Measurements from ENCODE around the gene PPM1D.
"Not testable (repeated sequence)": the region's sequence is repeated elsewhere in the genome, so short reads cannot be mapped to it uniquely, and the experiment has no call there.

The PPM1D gene

DNA sequence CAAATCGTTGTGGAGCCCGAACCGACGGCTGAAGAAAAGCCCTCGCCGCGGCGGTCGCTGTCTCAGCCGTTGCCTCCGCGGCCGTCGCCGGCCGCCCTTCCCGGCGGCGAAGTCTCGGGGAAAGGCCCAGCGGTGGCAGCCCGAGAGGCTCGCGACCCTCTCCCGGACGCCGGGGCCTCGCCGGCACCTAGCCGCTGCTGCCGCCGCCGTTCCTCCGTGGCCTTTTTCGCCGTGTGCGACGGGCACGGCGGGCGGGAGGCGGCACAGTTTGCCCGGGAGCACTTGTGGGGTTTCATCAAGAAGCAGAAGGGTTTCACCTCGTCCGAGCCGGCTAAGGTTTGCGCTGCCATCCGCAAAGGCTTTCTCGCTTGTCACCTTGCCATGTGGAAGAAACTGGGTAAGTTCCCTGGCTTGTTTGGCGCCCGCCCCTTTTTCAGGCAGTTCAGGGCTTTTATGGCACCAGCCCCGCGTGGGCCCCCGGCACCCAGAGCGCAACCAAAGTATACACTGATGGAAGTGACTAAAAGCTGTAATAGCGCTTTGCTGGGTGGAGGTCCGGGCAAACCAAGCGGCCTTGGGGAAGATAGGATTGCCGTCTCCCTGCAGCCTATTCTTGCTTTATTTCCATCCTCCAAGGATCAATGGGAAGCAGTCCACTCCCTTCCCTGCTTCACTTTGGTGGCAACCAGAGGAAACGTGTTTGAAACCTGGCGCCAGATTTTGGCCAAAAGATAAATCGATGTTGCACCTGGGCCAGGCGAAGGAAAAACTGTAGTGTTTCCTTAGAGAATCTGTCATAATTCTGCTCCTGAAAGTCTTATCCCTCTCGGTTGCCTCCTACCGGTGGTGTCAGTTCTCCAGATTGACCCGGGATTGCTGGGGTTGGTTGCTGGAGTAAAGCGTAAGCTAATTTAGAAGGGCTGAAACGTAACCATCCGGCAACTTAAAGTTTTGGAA lies 775 bp downstream of the PPM1D start:
- TF ChIP-seq, protein P1, sequence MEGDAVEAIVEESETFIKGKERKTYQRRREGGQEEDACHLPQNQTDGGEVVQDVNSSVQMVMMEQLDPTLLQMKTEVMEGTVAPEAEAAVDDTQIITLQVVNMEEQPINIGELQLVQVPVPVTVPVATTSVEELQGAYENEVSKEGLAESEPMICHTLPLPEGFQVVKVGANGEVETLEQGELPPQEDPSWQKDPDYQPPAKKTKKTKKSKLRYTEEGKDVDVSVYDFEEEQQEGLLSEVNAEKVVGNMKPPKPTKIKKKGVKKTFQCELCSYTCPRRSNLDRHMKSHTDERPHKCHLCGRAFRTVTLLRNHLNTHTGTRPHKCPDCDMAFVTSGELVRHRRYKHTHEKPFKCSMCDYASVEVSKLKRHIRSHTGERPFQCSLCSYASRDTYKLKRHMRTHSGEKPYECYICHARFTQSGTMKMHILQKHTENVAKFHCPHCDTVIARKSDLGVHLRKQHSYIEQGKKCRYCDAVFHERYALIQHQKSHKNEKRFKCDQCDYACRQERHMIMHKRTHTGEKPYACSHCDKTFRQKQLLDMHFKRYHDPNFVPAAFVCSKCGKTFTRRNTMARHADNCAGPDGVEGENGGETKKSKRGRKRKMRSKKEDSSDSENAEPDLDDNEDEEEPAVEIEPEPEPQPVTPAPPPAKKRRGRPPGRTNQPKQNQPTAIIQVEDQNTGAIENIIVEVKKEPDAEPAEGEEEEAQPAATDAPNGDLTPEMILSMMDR (IDR thresholded peaks at IDR 0.05; ENCODE audit: low read depth, low read length), result peak; percentile 89
- H3K4me3 ChIP-seq (ENCODE audit: low read depth, low read length), result peak overlapping the region; percentile 91
- peak; percentile 88 for DNase-seq (ENCODE audit: low read depth, low spot score)
- in situ Hi-C loops (cut with HindIII; ENCODE audit: low sequenced_read_pairs), result no loop called here

DNA sequence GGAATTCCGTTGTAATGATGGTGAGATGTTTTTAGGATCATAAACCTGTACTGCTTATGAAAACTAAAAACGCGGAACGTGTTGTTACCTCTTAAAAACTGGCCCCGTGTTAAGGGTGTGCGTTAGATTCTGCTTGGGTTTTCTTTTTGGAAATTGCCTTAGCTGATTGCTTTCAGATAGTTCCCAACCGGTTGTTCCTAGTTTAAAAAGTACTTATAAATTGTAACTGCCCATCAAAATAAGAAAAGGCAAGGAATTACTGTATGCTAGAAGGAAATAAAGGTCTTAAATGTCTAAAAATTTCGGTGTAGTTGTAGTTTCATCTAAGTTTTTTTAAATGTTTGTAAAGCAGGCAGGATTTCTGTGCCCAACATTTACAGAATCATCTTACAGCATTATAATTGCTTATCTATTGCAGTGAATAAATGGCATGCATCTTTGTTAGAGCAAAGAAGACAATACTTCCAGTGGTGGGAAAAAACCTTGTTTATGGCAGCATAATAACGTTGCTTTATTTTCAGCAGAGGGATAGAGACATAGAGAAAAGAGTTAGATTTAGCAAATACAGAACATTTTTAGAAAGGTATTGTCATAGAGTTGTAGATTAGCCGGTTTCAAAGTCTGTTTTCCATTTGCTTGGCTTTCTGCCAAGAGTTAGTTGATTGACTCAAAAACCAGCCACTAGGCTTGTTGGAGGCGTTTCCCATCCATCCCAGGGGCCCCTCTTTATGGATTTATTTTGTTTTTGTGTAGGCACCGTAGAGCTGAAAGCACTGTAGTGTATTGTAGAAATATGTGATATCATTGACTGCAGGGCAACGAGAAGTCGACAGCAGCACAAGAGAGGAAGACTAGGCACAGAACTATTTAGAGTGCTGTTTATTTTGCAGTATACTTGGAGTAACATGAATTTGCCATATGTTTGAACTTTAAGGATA lies 1.7 kb downstream of the PPM1D start:
- H3K4me3 ChIP-seq (ENCODE audit: low read depth, low read length), result peak overlapping the region; percentile 91
- TF ChIP-seq, protein P1 (IDR thresholded peaks at IDR 0.05; ENCODE audit: low read depth, low read length), result no peak
- peak; percentile 87 for DNase-seq (ENCODE audit: low read depth, low spot score)
- in situ Hi-C loops (cut with HindIII; ENCODE audit: low sequenced_read_pairs), result no loop called here

DNA sequence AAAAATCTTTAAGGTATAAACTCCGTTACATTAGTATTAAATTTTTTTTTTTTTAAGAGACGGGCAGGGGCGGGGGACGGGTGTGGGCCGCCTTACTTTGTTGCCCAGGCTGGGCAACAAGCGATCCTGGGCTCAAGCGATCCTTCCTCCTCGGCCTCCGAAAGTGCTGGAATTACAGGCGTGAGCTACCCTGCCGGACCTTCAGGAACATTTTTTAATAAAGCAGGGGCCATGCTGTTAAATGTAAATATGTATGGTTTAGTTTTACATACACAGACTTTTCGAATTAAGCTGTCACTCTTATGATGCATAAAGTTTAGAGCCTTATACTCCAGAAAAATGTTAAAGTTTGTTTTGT lies 2.4 kb downstream of the PPM1D start:
- H3K4me3 ChIP-seq (ENCODE audit: low read depth, low read length), result peak overlapping the region; percentile 91
- DNase-seq (ENCODE audit: low read depth, low spot score), result no peak
- TF ChIP-seq, protein P1 (IDR thresholded peaks at IDR 0.05; ENCODE audit: low read depth, low read length), result no peak
- in situ Hi-C loops (cut with HindIII; ENCODE audit: low sequenced_read_pairs), result no loop called here

DNA sequence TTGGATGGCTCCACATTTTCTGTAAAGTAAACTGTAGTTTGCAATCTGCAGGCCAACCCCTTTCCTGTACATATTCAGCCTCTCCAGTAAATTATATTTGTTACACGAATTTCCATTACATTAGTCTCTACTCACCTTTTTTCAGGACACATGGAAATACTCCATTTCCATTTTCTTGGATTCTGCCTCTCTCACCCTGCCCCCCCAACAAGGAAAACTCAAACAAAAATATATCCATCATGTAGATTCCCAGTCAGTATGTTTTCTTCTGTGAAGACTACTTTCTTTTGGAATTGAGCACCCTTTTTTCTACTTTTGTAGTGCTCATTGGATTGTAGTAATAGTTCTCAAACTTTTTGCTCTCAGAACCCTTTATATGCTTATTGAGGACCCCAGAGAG lies 2.9 kb downstream of the PPM1D start:
- H3K4me3 ChIP-seq (ENCODE audit: low read depth, low read length), result peak overlapping the region; percentile 91
- no peak for DNase-seq (ENCODE audit: low read depth, low spot score)
- in situ Hi-C loops (cut with HindIII; ENCODE audit: low sequenced_read_pairs), result no loop called here
- TF ChIP-seq, protein P1 (IDR thresholded peaks at IDR 0.05; ENCODE audit: low read depth, low read length), result no peak

DNA sequence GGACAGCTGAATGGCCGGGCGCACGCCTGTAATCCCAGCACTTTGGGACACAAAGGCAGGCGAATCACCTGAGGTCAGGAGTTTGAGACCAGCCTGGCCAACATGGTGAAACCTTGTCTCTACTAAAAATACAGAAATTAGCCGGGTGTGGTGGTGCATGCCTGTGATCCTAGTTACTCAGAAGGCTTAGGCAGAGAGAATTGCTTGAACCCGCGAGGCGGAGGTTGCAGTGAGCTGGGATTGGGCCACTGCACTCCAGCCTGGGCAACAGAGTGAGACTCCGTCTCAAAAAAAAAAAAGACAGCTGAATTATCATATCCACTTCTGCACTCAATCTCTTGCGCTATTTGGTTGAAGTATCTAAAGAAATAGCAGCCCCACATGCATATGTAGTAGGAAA lies 3.5 kb downstream of the PPM1D start:
- H3K4me3 ChIP-seq (ENCODE audit: low read depth, low read length); in situ Hi-C loops (cut with HindIII; ENCODE audit: low sequenced_read_pairs); DNase-seq (ENCODE audit: low read depth, low spot score): not testable (repeated sequence)

DNA sequence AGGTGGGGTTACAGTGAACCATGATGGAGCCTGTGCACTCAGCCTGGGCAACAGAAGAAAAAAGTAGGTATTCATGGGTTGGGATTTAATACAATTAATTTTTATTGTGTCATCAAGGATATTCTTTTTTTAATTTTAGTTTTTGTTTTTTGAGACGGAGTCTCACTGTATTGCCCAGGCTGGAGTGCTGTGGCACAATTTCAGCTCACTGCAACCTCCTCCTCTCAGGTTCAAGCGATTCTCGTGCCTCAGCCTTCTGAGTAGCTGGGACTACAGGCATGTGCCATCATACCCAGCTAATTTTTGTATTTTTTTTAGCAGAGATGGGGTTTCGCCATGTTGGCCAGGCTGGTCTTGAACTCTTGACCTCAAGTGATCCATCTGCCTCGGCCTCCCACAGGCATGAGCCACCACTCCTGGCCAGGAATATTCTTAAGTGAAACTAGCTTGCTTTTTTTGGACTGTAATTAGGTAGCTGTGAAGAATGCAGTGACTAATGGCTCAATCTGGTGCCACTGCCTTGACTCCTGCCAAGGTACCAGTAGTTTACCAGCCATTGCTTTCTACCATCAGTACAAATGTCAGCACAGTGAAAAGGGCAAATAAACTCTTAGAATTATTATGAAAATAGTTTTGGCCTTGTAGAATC lies 4.8 kb downstream of the PPM1D start:
- DNase-seq (ENCODE audit: low read depth, low spot score), result peak; percentile 61
- H3K4me3 ChIP-seq (ENCODE audit: low read depth, low read length), result no peak overlapping the region
- TF ChIP-seq, protein P1 (IDR thresholded peaks at IDR 0.05; ENCODE audit: low read depth, low read length), result no peak
- in situ Hi-C loops (cut with HindIII; ENCODE audit: low sequenced_read_pairs), result no loop called here

All from astrocyte of the spinal cord (primary cell).